ENCODE data around the gene WHAMM. TPM values are rescaled to one million over a fixed set of nuclear protein-coding genes. Genes with fewer than 3 reads are reported as not detected.
"Not testable (repeated sequence)": the region's sequence is repeated elsewhere in the genome, so short reads cannot be mapped to it uniquely, and the experiment has no call there.

WHAMM gene
- total RNA-seq, 2 donors from 2014 or later, result 5.2 to 6.7 TPM

- peak; percentile 47 for DNase-seq (ENCODE audit: low spot score)
- Histone ChIP-seq H3K9me3 (no peaks in the 10 kb centered on the region), H3K36me3 (no peaks in the 10 kb centered on the region), H3K4me1 (no peaks in the 10 kb centered on the region), H3K4me3 (no peak overlapping the region), H3K27me3 (no peaks in the 10 kb centered on the region), H3K27ac (no peak overlapping the region)
- TF ChIP-seq CTCF (IDR thresholded peaks at IDR 0.05), result no peak
These were observed 49.5 kb downstream of the WHAMM start for GRCh38 chr15:82858932-82859331.

GRCh38 chr15:82862886-82863285, 53.5 kb downstream of the WHAMM start:
- Histone ChIP-seq H3K4me1 (no peaks in the 10 kb centered on the region), H3K36me3 (no peaks in the 10 kb centered on the region), H3K4me3 (no peak overlapping the region), H3K27me3 (no peaks in the 10 kb centered on the region), H3K27ac (no peak overlapping the region), H3K9me3 (no peaks in the 10 kb centered on the region)
- no peak for TF ChIP-seq CTCF (IDR thresholded peaks at IDR 0.05)
- DNase-seq (ENCODE audit: low spot score), result peak; percentile 49

- TF ChIP-seq CTCF (IDR thresholded peaks at IDR 0.05), result no peak
- DNase-seq (ENCODE audit: low spot score), result no peak
- no peak overlapping the region for H3K4me3 ChIP-seq
- H3K4me1 ChIP-seq, result no peaks in the 10 kb centered on the region
- H3K36me3 ChIP-seq, result no peaks in the 10 kb centered on the region
- H3K27ac ChIP-seq, result no peak overlapping the region
- H3K27me3 ChIP-seq, result no peaks in the 10 kb centered on the region
- no peaks in the 10 kb centered on the region for H3K9me3 ChIP-seq
These were observed 55.5 kb downstream of the WHAMM start for GRCh38 chr15:82864967-82865366.

- H3K4me1 ChIP-seq, H3K27me3 ChIP-seq, H3K4me3 ChIP-seq, H3K36me3 ChIP-seq, H3K9me3 ChIP-seq, H3K27ac ChIP-seq: not testable (repeated sequence)
- peak; percentile 38 for DNase-seq (ENCODE audit: low spot score)
These were observed 56.2 kb downstream of the WHAMM start for GRCh38 chr15:82865581-82865980.

- not testable (repeated sequence) for H3K4me1 ChIP-seq, H3K4me3 ChIP-seq, H3K27me3 ChIP-seq, H3K9me3 ChIP-seq, H3K36me3 ChIP-seq, H3K27ac ChIP-seq
- peak; percentile 9 for DNase-seq (ENCODE audit: low spot score)
These were observed 56.6 kb downstream of the WHAMM start for GRCh38 chr15:82865981-82866380.

- DNase-seq (ENCODE audit: low spot score), result no peak
- Histone ChIP-seq H3K36me3 (no peaks in the 10 kb centered on the region), H3K4me1 (peaks cover 0 to 4% of the 10 kb centered on the region in 2 donors), H3K27ac (no peak overlapping the region), H3K27me3 (no peaks in the 10 kb centered on the region), H3K4me3 (no peak overlapping the region), H3K9me3 (no peaks in the 10 kb centered on the region)
- TF ChIP-seq CTCF (IDR thresholded peaks at IDR 0.05), result no peak
These were observed 61.4 kb downstream of the WHAMM start for GRCh38 chr15:82870727-82871320.

- Histone ChIP-seq H3K9me3 (no peaks in the 10 kb centered on the region), H3K36me3 (no peaks in the 10 kb centered on the region), H3K4me1 (peaks cover 0 to 4% of the 10 kb centered on the region in 2 donors), H3K27ac (no peak overlapping the region), H3K4me3 (no peak overlapping the region), H3K27me3 (no peaks in the 10 kb centered on the region)
- TF ChIP-seq CTCF (IDR thresholded peaks at IDR 0.05), result no peak
- no peak for DNase-seq (ENCODE audit: low spot score)
These were observed 61.9 kb downstream of the WHAMM start for GRCh38 chr15:82871358-82871757.

All from right atrium auricular region (tissue), 2 donors.